AG04449 (cell line): ENCODE measurements around the gene APBB1IP.

Experiments used
- CTCF ChIA-PET: fragments of 350-600 bp; formaldehyde crosslinking; extraction: SDS; loops from one replicate; lab custom pipeline; 2021; ENCODE audit warnings: antibody characterized with exemption; lab: Yijun Ruan, JAX
- POLR2A ChIA-PET: fragments of 400-600, 350-600 bp; formaldehyde crosslinking; extraction: SDS; loops from one replicate; lab custom pipeline; 2020; ENCODE audit warnings: antibody characterized with exemption, inconsistent platforms; lab: Yijun Ruan, JAX
- DNase-seq: peaks from one replicate; pipeline ENCODE4 v3.0.0-alpha.2; 2010; ENCODE audit warnings: low read depth, low spot score
- H3K4me3 ChIP-seq: 2 replicates; pipeline ENCODE4 v1.5.1; 2011; ENCODE audit warnings: low read depth, mild to moderate bottlenecking, control low read depth, low read length
- TF ChIP-seq, protein P1 (sequence below): IDR thresholded peaks from one replicate; pipeline ENCODE4 v1.5.1; 2011; ENCODE audit warnings: mild to moderate bottlenecking, moderate library complexity, low read length, control low read depth, inconsistent platforms; ENCODE audit not compliant: insufficient read depth; ENCODE audit errors: missing control alignments

APBB1IP gene

GRCh38 chr10:26507441-26507840 is 69.3 kb downstream of the APBB1IP start:
- TF ChIP-seq, protein P1, sequence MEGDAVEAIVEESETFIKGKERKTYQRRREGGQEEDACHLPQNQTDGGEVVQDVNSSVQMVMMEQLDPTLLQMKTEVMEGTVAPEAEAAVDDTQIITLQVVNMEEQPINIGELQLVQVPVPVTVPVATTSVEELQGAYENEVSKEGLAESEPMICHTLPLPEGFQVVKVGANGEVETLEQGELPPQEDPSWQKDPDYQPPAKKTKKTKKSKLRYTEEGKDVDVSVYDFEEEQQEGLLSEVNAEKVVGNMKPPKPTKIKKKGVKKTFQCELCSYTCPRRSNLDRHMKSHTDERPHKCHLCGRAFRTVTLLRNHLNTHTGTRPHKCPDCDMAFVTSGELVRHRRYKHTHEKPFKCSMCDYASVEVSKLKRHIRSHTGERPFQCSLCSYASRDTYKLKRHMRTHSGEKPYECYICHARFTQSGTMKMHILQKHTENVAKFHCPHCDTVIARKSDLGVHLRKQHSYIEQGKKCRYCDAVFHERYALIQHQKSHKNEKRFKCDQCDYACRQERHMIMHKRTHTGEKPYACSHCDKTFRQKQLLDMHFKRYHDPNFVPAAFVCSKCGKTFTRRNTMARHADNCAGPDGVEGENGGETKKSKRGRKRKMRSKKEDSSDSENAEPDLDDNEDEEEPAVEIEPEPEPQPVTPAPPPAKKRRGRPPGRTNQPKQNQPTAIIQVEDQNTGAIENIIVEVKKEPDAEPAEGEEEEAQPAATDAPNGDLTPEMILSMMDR: no peak
- CTCF ChIA-PET: no interaction called here
- DNase-seq: no peak

DNA sequence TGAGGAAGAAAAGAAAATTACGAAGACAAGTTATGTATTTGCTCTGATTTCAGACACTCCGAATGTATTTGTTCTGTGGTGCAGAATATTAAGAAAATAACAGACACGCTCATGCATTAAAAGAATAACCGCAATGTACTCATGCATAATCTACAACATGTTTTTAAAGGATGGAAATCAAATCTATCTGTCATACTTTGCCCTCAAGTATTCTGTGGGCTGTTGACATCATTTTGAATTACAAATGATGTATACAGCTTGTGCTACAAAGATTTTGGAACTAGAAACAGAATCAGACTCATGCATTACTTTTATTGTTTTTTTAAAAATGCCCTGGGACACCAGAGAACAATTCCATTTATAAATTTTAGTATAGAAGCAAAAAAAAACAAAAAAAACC is 69.9 kb downstream of the APBB1IP start:
- H3K4me3 ChIP-seq: no peak overlapping the region
- DNase-seq: no peak
- ChIA-PET CTCF (no interaction called here), POLR2A (no interaction called here)
- TF ChIP-seq, protein P1: no peak

More at GRCh38 chr10:26507441-26507840, 69.3 kb downstream of the APBB1IP start:
- no peak overlapping the region for H3K4me3 ChIP-seq
- POLR2A ChIA-PET: no interaction called here

- no peak overlapping the region for H3K4me3 ChIP-seq
- CTCF ChIA-PET: no interaction called here
- POLR2A ChIA-PET: no interaction called here
- TF ChIP-seq, protein P1: no peak
- DNase-seq: no peak
Measured at GRCh38 chr10:26509307-26509706, 71.2 kb downstream of the APBB1IP start.

DNA sequence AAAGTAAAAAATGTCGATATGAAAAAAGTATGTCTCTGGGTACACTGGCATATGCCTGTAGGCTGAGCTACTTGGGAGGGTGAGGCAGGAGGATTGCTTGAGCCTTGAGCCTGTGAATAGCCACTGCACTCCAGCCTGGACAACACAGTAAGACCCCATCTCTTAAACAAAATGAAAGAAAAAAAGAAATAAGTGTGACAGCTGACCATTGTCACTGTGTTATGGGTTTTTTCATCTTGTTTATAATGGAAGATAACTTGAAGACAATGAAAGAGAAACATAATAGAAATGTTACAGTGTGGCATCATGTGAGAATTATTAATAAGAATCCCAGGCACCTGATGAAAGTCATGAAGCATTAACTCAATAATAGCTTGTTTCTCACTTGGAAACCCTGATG is 75.0 kb downstream of the APBB1IP start:
- DNase-seq: no peak
- CTCF ChIA-PET: no interaction called here
- POLR2A ChIA-PET: no interaction called here
- TF ChIP-seq, protein P1: no peak
- no peak overlapping the region for H3K4me3 ChIP-seq

GRCh38 chr10:26516540-26517101 is 78.5 kb downstream of the APBB1IP start:
- TF ChIP-seq, protein P1: no peak
- H3K4me3 ChIP-seq: no peak overlapping the region
- ChIA-PET POLR2A (no interaction called here), CTCF (no interaction called here)
- DNase-seq: no peak

DNA sequence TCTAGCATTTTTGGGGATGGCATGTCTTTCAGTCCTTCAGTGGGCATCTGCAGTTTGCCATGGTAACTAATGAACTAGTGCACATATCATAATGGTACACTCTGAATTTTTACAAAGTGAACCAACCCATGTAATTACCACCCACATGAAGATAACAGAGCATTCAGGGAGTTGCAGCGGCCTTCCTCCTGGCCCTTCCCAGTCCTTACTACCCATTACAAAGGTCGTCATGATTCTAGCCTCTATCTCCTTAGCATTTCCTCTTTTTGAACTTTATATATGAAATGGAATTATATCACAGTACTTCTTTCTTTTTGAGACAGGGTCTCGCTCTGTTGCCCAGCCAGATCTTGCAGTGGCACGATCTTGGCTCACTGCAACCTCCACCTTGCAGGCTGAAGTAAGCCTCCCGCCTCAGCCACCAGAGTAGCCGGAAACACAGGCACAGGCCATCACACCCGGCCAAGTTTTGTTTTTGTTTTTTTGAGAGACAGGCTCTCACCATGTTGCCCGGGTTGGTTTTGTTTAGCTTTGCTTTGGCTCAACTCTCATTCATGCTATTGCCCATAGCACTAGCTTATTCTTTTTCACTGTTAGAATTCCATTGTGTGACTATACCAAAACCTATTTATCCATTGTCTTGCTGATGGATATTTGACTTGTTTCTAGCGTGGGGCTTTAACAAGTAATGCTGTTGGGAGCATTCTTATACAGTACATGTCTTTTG is 79.2 kb downstream of the APBB1IP start:
- H3K4me3 ChIP-seq: no peak overlapping the region
- POLR2A ChIA-PET: no interaction called here
- DNase-seq: no peak
- CTCF ChIA-PET: no interaction called here
- TF ChIP-seq, protein P1: no peak
